Stomach (tissue), 9 donors: Measurements from ENCODE around the gene AFAP1. TPM values are rescaled to one million over a fixed set of nuclear protein-coding genes. Genes with fewer than 3 reads are reported as not detected.

Source experiments
- DNase-seq, 2 donors: peaks; one replicate each; pipeline versions ENCODE4 v3.0.0 to v3.0.0-alpha.2; 2013 to 2019
- H3K27ac ChIP-seq, 5 donors: fragments of 200-600 bp in 4 of 5; sonication (generic) in 4 of 5; one replicate each; pipeline ENCODE4 v1.5.1; 2013 to 2019; ENCODE audit warnings: mild to moderate bottlenecking in 1 of 5, moderate library complexity in 1 of 5
- H3K27me3 ChIP-seq, 3 donors: fragments of 200-600 bp; sonication (generic); one replicate each; pipeline ENCODE4 v1.5.1; 2017 to 2019; ENCODE audit warnings: mixed run types in 1 of 3
- H3K36me3 ChIP-seq, 4 donors: fragments of 200-600 bp; sonication (generic); 1 replicate in 3 of 4; 2 replicates in 1 of 4; pipeline ENCODE4 v1.5.1; 2016 to 2019
- H3K4me1 ChIP-seq, 4 donors: fragments of 200-600 bp; sonication (generic); one replicate each; pipeline ENCODE4 v1.5.1; 2016 to 2019
- H3K4me3 ChIP-seq, 4 donors: fragments of 200-600 bp; sonication (generic) in 3 of 4; one replicate each; pipeline ENCODE4 v1.5.1; 2016 to 2019; ENCODE audit warnings: mild to moderate bottlenecking in 1 of 4
- H3K9me3 ChIP-seq, 4 donors: fragments of 200-600 bp; sonication (generic); one replicate each; pipeline ENCODE4 v1.5.1; 2016 to 2019
- CTCF ChIP-seq, 7 experiments: fragments of 450-650 bp in 4 of 7; fragments of 200-600 bp in 3 of 7; sonication (generic) in 3 of 7; IDR thresholded peaks; one replicate each; pipeline ENCODE4 v1.5.1; 2016 to 2019; ENCODE audit warnings: antibody characterized with exemption in 7 of 7, control low read depth in 2 of 7, mild to moderate bottlenecking in 1 of 7
- EP300 ChIP-seq: sonication (generic); formaldehyde crosslinking; IDR thresholded peaks from one replicate; pipeline ENCODE4 v1.6.1; 2017; ENCODE audit warnings: antibody characterized with exemption
- POLR2A ChIP-seq, 4 donors: fragments of 450-650 bp; IDR thresholded peaks; one replicate each; pipeline ENCODE4 v1.6.1; 2016; ENCODE audit warnings: antibody characterized with exemption in 4 of 4, control low read depth in 2 of 4, mild to moderate bottlenecking in 1 of 4, moderate library complexity in 1 of 4
- POLR2AphosphoS5 ChIP-seq, 3 donors: sonication (generic); formaldehyde crosslinking; IDR thresholded peaks; one replicate each; pipeline ENCODE4 v1.6.1; 2016; ENCODE audit warnings: antibody characterized with exemption in 3 of 3
- WGBS, 5 donors: extraction: QIAGEN DNeasy Blood & Tissue Kit in 3 of 5; methylation state at CpG; one replicate each; pipeline versions ENCODE4 v1.1.5 to v1.1.7; 2013 to 2018; 5-methylcytosine and 5-hydroxymethylcytosine counted together
- intact Hi-C: fragments of 100-400 bp; cut with DNase I; formaldehyde crosslinking; loops from one replicate; pipeline ENCODE4 v1.15.1; 2023; ENCODE audit warnings: low total_unique reads
- polyA plus RNA-seq, 3 donors: library from polyadenylated mRNA; stranded (reverse); fragments of 200-250 nt; gene quantifications; one replicate each; pipeline ENCODE4 v1.2.3, GENCODE V29; 2013
- total RNA-seq, 5 donors: library from RNA; depleted of rRNA; stranded (reverse); fragments of >200 nt; gene quantifications; one replicate each; pipeline versions ENCODE4 v1.1.0 to v1.2.3, GENCODE V29; 2014 to 2016
- donor health status: healthy with polysubstance abuse.
- donor health status: Bipolar disorder and iron deficiency.
- donor health status: healthy.

Gene AFAP1
- total and polyA plus RNA-seq, 8 donors: 4.1 to 88.9 (median 12.8) TPM

- TF ChIP-seq POLR2A (IDR thresholded peaks at IDR 0.05) (no peak), CTCF (IDR thresholded peaks at IDR 0.05) (no peak), EP300 (no peak), POLR2AphosphoS5 (IDR thresholded peaks at IDR 0.05) (no peak)
- Histone ChIP-seq H3K9me3 (no peaks in the 10 kb centered on the region), H3K27ac (peak overlapping the region in 4 of 5 donors; percentile 81 to 87 (median 86)), H3K36me3 (peaks cover 0 to 22% (median 15%) of the 10 kb centered on the region in 4 donors), H3K4me3 (no peak overlapping the region), H3K27me3 (no peaks in the 10 kb centered on the region), H3K4me1 (peaks cover 11 to 23% (median 14%) of the 10 kb centered on the region in 4 donors)
- intact Hi-C loops: no loop called here
- 72 to 92% (median 85%) methylated on average over 2 of the region's 2 CpGs for WGBS, 5 donors
- DNase-seq: no peak
These were observed 97.8 kb downstream of the AFAP1 start for GRCh38 chr4:7841894-7842293.

GRCh38 chr4:7841071-7841470 lies 98.6 kb downstream of the AFAP1 start:
- peaks cover 0 to 27% (median 15%) of the 10 kb centered on the region in 4 donors for H3K36me3 ChIP-seq
- H3K27me3 ChIP-seq: no peaks in the 10 kb centered on the region
- no peak for DNase-seq
- H3K27ac ChIP-seq: peak overlapping the region in 4 of 5 donors; percentile 81 to 87 (median 86)
- TF ChIP-seq CTCF (IDR thresholded peaks at IDR 0.05) (no peak), POLR2A (IDR thresholded peaks at IDR 0.05) (no peak), POLR2AphosphoS5 (IDR thresholded peaks at IDR 0.05) (no peak), EP300 (no peak)
- no peak overlapping the region for H3K4me3 ChIP-seq
- WGBS, 5 donors: 83 to 92% (median 87%) methylated on average over 6 of the region's 6 CpGs
- H3K9me3 ChIP-seq: no peaks in the 10 kb centered on the region
- peaks cover 11 to 23% (median 14%) of the 10 kb centered on the region in 4 donors for H3K4me1 ChIP-seq
- intact Hi-C loops: no loop called here

GRCh38 chr4:7839856-7840255 lies 99.8 kb downstream of the AFAP1 start:
- Histone ChIP-seq H3K4me1 (peaks cover 11 to 23% (median 14%) of the 10 kb centered on the region in 4 donors), H3K4me3 (no peak overlapping the region), H3K27me3 (no peaks in the 10 kb centered on the region), H3K9me3 (no peaks in the 10 kb centered on the region), H3K27ac (no peak overlapping the region), H3K36me3 (peaks cover 0 to 31% (median 15%) of the 10 kb centered on the region in 4 donors)
- no peak for DNase-seq
- WGBS, 5 donors: 50 to 67% (median 55%) methylated on average over 4 of the region's 4 CpGs
- intact Hi-C loops: no loop called here
- TF ChIP-seq EP300 (no peak), CTCF (IDR thresholded peaks at IDR 0.05) (no peak), POLR2A (IDR thresholded peaks at IDR 0.05) (no peak), POLR2AphosphoS5 (IDR thresholded peaks at IDR 0.05) (no peak)

- H3K9me3 ChIP-seq: no peaks in the 10 kb centered on the region
- peaks cover 0 to 7% (median 3%) of the 10 kb centered on the region in 4 donors for H3K4me1 ChIP-seq
- no peak for DNase-seq
- H3K36me3 ChIP-seq: peaks cover 0 to 38% (median 18%) of the 10 kb centered on the region in 4 donors
- peak overlapping the region in 1 of 5 donors; percentile 5 for H3K27ac ChIP-seq
- H3K4me3 ChIP-seq: no peak overlapping the region
- TF ChIP-seq EP300 (no peak), CTCF (IDR thresholded peaks at IDR 0.05) (no peak), POLR2AphosphoS5 (IDR thresholded peaks at IDR 0.05) (no peak), POLR2A (IDR thresholded peaks at IDR 0.05) (no peak)
- intact Hi-C loops: no loop called here
- no peaks in the 10 kb centered on the region for H3K27me3 ChIP-seq
- 83 to 88% (median 83%) methylated on average over 13 of the region's 13 CpGs for WGBS, 5 donors
These were observed 101.4 kb downstream of the AFAP1 start for GRCh38 chr4:7838136-7838782.
